ENCODE results near the gene RARRES2. TPM values are rescaled to one million over a fixed set of nuclear protein-coding genes. Genes with fewer than 3 reads are reported as not detected.

The RARRES2 gene
- total RNA-seq, 2 donors from 2014 or later, result 76.4 to 102 TPM

DNA sequence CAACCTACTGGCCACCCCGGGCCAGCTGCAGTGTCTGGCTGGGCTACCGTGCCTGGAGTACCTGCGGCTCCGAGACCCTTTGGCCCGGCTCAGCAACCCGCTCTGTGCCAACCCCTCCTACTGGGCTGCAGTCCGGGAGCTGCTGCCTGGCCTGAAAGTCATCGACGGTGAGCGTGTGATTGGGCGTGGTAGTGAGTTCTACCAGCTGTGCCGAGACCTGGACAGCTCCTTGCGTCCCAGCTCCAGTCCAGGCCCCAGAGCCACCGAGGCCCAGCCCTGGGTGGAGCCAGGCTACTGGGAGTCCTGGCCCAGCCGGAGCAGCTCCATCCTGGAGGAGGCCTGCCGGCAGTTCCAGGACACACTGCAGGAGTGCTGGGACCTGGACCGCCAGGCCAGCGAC, 4.2 kb downstream of the RARRES2 start:
- Histone ChIP-seq H3K27ac (no peak overlapping the region), H3K9me3 (no peaks in the 10 kb centered on the region), H3K4me3 (no peak overlapping the region), H3K27me3 (replicated peaks; ENCODE audit: insufficient read depth) (no peaks in the 10 kb centered on the region), H3K4me1 (ENCODE audit: control insufficient read depth in 1 of 2, low read depth in 2 of 2) (peaks cover 0 to 27% of the 10 kb centered on the region in 2 donors), H3K36me3 (no peaks in the 10 kb centered on the region)
- DNase-seq (ENCODE audit: low spot score) (no peak), ATAC-seq (ENCODE audit: insufficient number of reproducible peaks, low FRiP score, low read depth) (no peak)
- no peak for TF ChIP-seq CTCF (IDR thresholded peaks at IDR 0.05)

- Histone ChIP-seq H3K4me1 (ENCODE audit: control insufficient read depth in 1 of 2, low read depth in 2 of 2) (peaks cover 0 to 23% of the 10 kb centered on the region in 2 donors), H3K27ac (no peak overlapping the region)
- TF ChIP-seq CTCF (IDR thresholded peaks at IDR 0.05), result no peak
These were observed 4.7 kb downstream of the RARRES2 start for GRCh38 chr7:150336746-150337145.

DNA sequence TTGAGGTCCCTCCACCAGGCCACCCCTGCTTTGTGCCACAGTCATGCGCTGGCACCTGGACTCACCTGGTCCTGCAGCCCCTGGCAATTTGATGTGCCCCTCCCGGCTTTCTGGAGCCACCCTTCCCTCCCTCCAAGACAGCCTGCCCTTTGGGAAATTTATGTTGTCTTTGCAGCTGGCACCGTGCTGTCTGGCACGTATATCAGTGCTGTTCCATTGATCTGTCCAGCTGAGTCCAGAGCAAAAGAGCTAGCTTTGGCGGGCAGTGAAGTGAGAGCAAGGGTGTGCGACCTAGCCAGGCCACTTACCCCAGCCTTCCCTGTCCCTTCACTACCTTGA, 5.7 kb downstream of the RARRES2 start:
- no peaks in the 10 kb centered on the region for H3K27me3 ChIP-seq (replicated peaks; ENCODE audit: insufficient read depth)
- DNase-seq (ENCODE audit: low spot score), result no peak

More at GRCh38 chr7:150336746-150337145, 4.7 kb downstream of the RARRES2 start:
- no peak overlapping the region for H3K4me3 ChIP-seq
- no peak for ATAC-seq (ENCODE audit: insufficient number of reproducible peaks, low FRiP score, low read depth)
- H3K9me3 ChIP-seq, result no peaks in the 10 kb centered on the region
- H3K36me3 ChIP-seq, result no peaks in the 10 kb centered on the region
- DNase-seq (ENCODE audit: low spot score), result no peak
- no peaks in the 10 kb centered on the region for H3K27me3 ChIP-seq (replicated peaks; ENCODE audit: insufficient read depth)

GRCh38 chr7:150335108-150335773, 6.2 kb downstream of the RARRES2 start:
- DNase-seq (ENCODE audit: low spot score) (no peak), ATAC-seq (ENCODE audit: insufficient number of reproducible peaks, low FRiP score, low read depth) (no peak)
- Histone ChIP-seq H3K4me3 (no peak overlapping the region), H3K27ac (no peak overlapping the region), H3K27me3 (replicated peaks; ENCODE audit: insufficient read depth) (no peaks in the 10 kb centered on the region), H3K4me1 (ENCODE audit: control insufficient read depth in 1 of 2, low read depth in 2 of 2) (peaks cover 0 to 13% of the 10 kb centered on the region in 2 donors), H3K9me3 (no peaks in the 10 kb centered on the region), H3K36me3 (no peaks in the 10 kb centered on the region)
- no peak for TF ChIP-seq CTCF (IDR thresholded peaks at IDR 0.05)

More for the DNA sequence above, 5.7 kb downstream of the RARRES2 start:
- no peak for TF ChIP-seq CTCF (IDR thresholded peaks at IDR 0.05)
- peaks cover 0 to 16% of the 10 kb centered on the region in 2 donors for H3K4me1 ChIP-seq (ENCODE audit: control insufficient read depth in 1 of 2, low read depth in 2 of 2)
- no peak overlapping the region for H3K4me3 ChIP-seq
- no peak overlapping the region for H3K27ac ChIP-seq
- no peaks in the 10 kb centered on the region for H3K36me3 ChIP-seq
- ATAC-seq (ENCODE audit: insufficient number of reproducible peaks, low FRiP score, low read depth), result no peak
- no peaks in the 10 kb centered on the region for H3K9me3 ChIP-seq

GRCh38 chr7:150334108-150334507, 7.3 kb downstream of the RARRES2 start:
- Histone ChIP-seq H3K36me3 (no peaks in the 10 kb centered on the region), H3K27ac (no peak overlapping the region), H3K4me1 (ENCODE audit: control insufficient read depth in 1 of 2, low read depth in 2 of 2) (peaks cover 0 to 5% of the 10 kb centered on the region in 2 donors), H3K4me3 (no peak overlapping the region), H3K9me3 (no peaks in the 10 kb centered on the region), H3K27me3 (replicated peaks; ENCODE audit: insufficient read depth) (no peaks in the 10 kb centered on the region)
- ATAC-seq (ENCODE audit: insufficient number of reproducible peaks, low FRiP score, low read depth) (no peak), DNase-seq (ENCODE audit: low spot score) (no peak)
- TF ChIP-seq CTCF (IDR thresholded peaks at IDR 0.05), result no peak

All from thoracic aorta (tissue), 2 donors.